Measurements from ENCODE around the gene DNASE1L1.
A peak's percentile ranks its signal among the peaks of the same experiment; 100 is the strongest.

DNASE1L1 gene

DNA sequence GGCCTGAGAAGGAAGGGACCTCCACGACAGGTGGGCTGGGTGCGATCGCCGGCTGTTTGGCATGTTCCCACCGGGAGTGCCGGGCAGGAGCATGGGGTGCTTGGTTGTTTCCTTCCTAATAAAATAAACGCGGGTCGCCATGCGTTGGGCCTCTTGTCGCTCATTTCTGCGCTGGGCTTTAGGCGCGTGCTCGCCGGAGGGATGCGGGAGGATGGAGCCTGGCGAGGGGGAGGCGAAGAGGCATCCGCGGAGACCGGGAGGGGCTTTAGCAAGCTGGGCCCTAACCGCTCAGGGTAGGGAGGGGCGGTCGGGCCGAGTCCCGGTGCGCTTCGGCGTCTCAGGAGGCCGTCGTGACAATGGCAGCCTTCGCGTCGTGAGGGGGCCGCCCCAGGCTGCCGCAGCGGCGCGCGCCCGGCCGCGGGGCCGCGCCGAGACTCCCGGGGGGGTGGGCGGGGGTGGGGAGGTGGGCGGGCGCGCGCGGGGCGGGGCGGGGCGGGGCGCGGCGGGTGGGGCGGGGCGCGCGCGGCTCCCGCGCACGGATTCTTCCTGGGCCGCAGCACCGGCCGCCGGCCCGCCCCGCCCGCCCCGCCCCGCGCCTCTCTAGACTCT lies 27.4 kb upstream of the DNASE1L1 start:
- DNase-seq (ENCODE audit: low spot score): peak; percentile 64

DNA sequence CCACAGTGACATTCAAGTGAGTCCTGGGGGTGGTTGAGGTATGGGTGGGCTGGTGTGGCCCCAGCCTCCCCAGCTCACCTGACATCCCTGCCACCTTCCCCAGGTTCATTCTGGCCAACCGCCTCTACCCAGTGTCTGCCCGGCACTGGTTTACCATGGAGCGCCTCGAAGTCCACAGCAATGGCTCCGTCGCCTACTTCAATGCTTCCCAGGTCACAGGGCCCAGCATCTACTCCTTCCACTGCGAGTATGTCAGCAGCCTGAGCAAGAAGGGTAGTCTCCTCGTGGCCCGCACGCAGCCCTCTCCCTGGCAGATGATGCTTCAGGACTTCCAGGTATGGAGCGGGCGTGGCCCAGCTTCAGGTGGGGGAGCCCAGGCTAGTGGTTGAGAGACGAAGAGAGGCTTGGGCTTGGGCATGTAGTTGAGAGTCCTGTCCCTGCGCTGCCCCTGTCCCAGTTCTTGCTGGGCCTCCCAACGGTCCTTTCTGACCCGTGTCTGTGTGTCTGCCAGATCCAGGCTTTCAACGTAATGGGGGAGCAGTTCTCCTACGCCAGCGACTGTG lies 26.2 kb upstream of the DNASE1L1 start:
- DNase-seq (ENCODE audit: low spot score): no peak

DNA sequence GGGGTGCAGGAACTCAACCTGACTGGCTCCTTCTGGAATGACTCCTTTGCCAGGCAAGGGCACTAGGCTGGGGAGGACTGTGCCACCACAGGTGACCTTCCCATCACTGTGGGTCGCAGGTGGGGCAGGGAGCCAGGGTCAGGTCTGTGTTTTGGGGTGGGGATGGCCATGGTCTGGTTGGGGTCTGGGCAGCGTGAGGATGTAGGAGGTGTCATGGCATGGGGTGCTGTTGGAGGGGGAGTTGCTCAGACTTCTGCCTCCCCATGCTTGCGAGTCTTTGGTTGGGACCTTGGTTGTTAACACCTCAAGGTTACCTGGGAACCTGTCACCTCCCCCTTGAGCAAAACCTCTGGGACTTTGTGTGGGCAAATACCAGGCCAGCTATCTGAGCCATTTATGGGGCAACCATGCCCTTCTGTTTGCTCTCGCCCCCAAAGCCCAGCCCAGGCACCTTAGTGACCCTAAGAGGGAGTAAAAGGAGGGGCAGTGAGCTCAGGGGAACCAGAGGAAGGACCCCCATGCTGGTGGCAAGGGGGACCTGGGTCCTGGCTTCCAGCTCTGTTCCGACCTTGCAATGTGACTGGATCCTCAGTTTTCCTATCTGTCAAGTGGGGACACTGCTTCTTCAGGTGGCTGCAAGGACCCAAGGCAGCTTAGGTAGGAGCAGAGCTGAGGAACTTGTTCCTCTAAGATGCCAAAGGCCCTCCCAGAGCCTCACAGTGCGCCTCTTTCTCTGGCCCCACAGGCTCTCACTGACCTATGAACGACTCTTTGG lies 25.5 kb upstream of the DNASE1L1 start:
- no peak for DNase-seq (ENCODE audit: low spot score)

DNA sequence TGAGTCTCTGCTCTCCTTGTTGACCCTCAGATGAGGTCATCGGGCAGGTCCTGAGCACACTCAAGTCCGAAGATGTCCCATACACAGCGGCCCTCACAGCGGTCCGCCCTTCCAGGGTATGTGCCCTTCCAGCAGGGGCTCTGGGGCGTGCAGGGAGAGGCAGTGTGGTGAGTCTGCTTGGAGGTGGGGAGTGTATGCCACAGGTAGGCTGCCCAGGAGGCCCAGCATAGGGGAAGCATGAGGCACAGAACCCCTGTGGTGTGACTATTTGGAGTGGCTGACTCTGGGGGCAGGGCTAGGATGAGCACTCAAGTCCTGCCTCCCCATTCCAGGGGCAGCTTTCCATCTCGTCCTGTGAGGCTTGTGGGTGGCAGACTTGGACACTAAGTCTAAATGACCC lies 24.6 kb upstream of the DNASE1L1 start:
- no peak for DNase-seq (ENCODE audit: low spot score)

DNA sequence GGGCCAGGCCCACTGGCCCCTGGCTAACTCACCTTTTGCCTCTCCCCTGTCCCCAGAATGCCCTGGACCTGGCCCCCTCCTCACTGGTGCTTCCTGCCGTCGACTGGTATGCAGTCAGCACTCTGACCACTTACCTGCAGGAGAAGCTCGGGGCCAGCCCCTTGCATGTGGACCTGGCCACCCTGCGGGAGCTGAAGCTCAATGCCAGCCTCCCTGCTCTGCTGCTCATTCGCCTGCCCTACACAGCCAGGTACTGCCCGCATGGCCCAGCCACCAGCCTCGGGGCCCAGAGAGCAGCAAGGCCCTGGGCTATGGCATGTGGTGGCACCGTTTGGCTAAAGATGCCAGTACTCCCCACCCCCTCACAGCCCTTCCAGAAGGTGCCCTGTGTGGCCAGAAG lies 23.2 kb upstream of the DNASE1L1 start:
- no peak for DNase-seq (ENCODE audit: low spot score)

DNA sequence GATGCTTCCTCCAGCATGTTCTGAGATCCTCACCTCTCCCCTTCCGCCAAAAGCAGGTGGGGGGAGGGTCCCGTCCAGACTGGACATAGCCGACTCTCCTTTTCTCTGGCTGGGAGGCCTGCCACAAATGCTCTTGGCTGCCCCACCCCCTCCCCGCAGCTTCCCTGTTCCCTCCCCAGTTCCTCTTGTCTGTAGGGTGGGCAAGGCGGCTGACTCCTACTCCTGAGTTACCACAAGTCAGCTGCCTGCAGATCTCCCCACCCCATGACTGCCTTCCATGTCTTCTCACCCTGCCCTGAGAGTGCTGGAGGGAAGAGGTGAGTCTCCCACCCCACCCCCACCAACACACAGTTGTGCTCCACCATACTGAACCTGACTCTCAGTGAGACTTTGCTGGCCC lies 22.3 kb upstream of the DNASE1L1 start:
- DNase-seq (ENCODE audit: low spot score): no peak

DNA sequence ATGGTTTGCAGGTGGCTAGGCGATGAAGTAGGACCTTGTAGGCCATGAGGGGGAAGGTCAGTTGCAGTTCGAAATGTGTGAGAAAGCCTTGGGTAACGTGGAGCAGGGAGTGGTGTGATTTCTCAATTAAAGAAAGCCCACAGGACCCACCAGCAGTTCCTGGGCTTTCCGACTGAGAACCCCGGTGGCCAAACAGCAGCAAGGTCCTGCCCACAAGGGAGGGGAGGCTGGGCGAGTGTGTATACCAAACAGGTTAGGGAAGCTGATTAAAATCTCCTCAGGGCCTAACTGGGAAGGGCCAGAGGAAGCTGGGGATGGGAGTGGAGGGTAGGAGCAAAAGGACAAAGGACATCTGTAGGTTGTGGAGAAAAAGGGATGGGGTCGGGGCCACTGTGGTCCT lies 21.9 kb upstream of the DNASE1L1 start:
- DNase-seq (ENCODE audit: low spot score): no peak

DNA sequence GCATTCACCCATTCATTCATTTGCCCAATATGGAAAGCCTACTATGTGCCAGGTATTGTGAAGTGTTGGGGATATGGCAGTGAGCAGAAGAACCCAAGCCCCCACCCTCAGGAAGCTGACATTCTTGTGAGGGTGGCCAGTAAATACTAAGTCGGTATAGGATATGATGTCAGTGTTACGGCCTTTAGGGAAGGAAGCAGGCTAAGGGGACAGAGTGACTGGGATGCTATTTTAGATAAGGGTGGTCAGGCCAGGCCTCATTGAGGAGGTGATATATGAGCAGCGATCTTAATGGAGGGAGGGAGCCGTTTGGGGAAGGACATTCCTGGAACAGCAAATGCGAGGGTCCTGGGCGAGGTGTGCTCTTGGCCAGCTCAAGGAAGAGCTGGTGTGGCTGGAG lies 21.4 kb upstream of the DNASE1L1 start:
- no peak for DNase-seq (ENCODE audit: low spot score)

DNA sequence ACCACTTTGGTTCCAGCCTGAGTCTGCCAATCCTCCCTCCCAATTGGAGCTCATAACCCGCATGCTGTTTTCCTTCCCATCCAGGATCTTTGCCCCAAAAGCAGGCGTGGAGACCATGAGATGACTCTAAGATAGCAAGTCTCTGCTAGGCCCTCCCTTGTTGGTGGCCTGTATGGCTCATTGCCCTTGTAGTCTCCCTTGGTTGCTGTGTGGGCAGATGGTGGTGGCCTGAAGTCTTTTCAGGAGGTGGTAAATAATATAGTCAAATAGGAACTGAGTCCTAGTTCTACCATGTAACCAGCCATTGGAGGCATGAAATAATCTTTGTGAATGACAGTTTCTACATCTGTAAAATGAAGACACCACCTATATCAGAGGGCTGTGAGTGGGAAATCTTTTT lies 20.7 kb upstream of the DNASE1L1 start:
- DNase-seq (ENCODE audit: low spot score): no peak

DNA sequence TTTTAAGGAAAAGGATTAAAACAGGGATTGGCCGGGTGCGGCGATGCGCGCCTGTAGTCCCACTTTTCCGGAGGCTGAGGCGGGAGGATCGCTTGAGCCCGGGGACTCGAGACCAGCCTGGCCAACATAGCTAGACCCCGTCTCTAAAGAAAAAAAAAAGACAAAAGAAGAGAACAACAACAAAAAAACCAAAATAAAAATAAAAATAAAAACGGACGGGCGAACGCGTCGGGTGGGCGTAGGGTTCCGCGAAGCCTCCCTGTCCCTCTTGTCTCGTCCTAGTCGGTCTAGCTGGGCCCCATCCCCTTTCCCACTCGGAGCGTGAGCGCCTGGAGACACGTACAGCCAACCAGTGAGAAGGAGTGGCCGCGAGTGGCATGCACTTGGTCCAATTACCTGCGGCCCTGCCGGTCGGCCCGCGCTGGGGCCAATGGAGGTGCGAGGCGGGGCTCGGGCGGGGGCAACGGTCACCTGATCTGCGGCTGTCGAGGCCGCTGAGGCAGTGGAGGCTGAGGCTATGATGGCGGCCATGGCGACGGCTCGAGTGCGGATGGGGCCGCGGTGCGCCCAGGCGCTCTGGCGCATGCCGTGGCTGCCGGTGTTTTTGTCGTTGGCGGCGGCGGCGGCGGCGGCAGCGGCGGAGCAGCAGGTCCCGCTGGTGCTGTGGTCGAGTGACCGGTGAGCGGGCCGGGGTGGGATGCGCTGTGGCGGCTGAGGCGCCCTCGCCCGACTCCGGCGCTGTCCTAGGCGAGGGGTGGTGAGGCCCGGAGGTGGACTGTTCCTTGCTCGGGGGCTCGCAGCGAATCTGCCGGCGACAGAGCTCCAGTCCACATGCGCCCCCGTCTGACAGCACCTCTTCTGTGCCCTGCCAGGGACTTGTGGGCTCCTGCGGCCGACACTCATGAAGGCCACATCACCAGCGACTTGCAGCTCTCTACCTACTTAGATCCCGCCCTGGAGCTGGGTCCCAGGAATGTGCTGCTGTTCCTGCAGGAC lies 19.4 kb upstream of the DNASE1L1 start, which contains the start of gene ATP6AP1:
ATP6AP1 (plus strand) TSS at position 502 of the 996 bp plus-strand sequence; CDS start at position 518, 16 bp downstream.
- DNase-seq (ENCODE audit: low spot score): peak; percentile 91

DNA sequence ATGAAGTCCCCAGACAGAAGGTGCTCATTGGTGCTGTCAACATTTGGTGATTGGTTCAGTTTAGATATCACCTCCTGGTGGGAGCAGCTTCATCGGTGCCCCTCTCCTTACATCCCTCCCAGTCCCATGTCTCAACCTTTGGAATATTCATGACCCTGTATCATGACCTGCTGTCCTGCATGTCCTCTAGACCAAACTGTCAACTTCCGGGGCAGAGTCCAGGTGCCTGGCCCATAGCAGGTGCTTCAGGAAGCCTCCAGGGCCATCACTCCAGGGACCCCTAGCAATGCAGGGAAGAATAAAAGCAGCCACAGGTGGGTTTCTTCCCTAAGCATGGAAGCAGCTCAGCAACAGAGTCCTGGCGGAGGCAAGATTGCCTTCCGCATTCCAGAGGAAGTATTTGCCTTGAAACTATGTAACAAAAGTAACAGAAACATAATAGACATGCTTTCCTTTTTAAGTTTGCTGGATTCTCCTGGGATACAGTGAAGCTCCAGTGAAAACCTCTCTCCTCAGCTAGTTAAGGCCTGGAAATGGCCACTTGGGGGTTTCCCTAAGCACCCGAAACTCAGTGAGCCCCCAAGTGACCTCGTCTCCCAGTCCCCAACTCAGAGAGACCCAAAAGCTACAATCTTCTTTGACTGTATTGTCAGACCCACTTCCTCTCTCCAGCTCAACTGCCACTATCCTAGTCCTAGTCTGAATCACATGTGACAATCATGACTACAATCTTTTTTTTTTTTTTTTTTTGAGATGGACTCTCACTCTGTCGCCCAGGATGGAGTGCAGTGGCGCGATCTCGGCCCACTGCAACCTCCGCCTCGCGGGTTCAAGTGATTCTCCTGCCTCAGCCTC lies 18.1 kb upstream of the DNASE1L1 start:
- no peak for DNase-seq (ENCODE audit: low spot score)

DNA sequence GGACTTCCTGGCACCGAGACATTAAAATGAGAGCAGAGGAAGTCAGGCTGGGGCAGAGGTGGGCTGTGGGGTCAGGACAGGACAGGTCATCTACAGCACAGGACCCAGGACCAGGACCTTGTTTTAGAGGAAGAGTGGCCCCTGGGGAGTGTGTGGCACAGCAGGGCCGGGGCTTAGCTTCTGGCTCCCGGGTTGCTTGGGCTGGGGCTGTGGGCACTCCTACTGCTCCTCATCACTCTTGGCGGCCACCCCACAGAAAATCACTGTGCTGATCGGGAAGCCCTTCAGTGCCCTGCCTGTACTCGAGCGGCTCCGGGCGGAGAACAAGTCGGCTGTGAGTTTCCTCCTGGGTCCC lies 11.3 kb upstream of the DNASE1L1 start:
- DNase-seq (ENCODE audit: low spot score): no peak

DNA sequence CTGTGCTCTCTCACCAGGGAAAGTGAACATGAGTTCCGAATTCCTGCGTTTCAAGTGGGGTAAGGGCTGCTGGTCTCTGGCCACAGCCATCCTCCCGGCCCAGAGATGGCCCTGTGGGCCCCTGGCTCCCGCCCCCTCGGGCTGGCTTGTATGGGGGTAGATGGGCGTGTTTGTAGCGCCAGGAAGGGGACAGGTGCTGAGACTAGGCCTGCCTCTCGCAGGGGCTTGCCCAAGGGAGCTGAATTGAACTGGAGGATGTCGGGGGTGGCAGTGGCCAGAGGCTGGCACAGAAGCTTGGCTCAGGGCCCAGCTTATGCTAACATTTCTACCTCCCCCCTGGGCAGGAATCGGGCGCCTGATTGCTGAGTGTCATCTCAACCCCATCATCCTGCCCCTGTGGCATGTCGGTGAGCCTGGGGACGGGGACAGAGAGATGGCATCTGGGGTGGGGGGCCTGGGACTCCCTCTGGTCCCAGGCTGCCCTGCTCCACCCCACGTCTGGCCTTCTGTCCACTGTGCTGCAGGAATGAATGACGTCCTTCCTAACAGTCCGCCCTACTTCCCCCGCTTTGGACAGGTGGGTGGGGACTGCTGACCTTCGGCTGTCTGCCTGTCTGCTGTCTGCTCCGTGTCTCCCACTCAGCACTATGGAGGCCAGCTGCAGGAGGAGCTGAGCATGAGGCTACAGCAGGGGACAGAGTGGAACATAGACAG lies 10.8 kb upstream of the DNASE1L1 start:
- DNase-seq (ENCODE audit: low spot score): no peak

DNA sequence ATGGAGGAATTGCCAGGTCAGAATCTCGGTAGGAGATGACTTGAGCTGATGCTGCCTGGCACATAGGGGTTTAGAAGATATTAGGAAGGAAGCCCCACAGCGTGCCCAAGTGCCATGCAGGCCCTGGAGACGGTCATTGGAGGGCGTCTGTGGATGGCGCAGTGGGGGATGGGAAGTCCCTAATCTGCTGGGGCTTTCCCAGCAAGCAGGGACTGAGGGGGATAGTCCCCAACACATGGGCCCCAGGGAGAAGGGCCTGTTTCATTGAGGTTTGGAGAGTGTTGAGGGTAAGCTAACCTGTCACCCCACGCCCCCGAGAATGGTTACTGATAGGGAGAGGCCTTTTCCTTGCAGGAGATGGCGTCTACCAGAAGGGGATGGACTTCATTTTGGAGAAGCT lies 10.1 kb upstream of the DNASE1L1 start:
- no peak for DNase-seq (ENCODE audit: low spot score)

DNA sequence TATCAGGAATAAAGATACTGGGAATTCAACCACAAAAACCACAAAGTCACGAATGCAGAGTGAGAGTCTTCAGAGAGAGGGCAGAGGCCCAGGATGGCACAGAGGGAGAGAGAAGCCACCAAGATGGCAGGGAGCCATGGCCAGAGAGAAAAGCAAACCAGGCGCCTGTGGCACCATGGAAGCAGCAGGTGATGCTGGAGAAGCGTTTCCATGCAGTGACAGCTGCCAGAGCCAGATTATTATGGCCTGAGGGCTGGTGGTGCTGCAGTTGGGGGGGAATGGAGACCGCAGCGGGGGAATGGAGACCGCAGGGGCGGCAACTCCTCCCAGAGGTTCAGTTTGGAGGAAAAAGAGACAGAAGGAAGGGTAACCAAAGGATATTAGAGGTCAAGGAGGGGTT lies 8.1 kb upstream of the DNASE1L1 start:
- no peak for DNase-seq (ENCODE audit: low spot score)

DNA sequence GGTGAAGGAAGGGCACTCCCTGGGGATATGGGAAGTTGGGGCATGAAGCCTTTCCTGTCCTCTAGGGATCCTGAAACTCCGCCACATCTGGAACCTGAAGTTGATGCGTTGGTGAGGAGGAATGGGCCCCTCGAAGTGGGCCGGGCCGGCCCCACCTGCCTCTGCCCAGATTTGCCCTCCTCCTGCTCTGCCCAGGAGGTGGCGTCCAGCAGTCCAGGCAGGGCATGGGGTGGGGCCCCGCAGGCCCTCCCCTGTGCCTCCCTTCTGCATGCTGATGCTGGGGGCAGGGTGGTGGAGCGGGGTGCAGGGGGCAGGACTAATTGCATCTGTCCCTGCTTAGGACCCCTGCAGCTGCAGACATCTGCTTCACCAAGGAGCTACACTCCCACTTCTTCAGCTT lies 4.1 kb upstream of the DNASE1L1 start:
- DNase-seq (ENCODE audit: low spot score): no peak

DNA sequence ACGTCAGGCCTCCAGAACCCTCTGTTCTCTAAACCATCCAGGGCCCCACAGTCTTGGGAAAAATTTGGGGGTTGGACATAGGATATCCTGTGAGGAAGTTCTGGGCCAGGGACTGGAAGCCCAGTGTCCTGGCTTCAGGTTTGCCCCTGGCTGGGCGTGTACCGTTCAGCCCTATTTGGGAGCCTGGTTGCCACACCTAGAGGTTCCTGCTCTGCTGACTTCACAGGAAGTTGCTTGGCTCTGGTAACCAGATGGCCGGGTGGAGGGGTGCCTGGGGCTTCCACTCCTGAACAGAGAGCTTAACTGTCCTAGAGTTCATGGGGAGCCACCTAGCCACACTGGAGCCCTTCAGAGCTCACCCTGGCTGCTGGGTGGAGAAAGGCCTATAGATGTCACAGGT lies 3.4 kb upstream of the DNASE1L1 start:
- no peak for DNase-seq (ENCODE audit: low spot score)

DNA sequence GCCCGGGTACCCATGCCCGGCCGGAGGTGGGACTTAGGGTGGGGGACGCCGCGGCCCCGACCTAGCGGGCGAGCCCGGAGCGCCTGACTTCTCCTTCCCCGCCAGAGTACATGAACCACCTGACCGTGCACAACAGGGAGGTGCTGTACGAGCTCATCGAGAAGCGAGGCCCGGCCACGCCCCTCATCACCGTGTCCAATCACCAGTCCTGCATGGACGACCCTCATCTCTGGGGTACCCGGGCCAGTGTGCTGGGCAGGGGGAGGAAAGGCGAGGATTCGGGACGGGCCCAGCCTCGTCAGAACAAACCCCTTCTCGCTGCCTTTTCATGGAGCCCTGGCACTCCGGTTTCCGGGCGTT lies 2.9 kb upstream of the DNASE1L1 start:
- DNase-seq (ENCODE audit: low spot score): peak; percentile 68

DNA sequence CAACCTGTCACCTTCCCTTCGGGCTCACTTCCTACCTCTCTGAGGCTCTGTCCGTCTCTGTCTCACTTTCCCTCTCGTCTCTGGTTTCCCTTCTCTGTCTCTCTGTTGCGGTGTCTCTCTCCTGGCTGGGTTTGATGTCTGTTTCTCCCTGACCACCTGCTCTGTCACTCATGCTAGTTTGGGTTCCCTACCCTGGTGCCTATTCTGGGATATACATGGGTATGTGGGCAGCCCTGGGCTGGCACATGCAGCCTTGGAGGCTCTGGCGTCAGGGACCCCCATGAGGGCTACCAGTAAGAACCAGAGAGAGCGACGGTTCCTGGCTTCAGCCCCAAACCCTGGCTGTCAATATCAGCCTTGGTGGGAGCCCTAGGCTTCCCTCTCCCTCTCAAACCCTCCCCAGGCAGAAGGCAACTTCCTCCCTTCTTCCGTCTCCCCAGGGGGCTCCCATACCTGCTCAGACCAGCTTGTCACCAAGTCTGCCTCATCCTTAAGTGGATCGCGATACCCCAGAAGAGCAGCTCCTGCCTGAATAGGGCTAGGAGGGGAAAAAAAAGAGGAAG lies 314 bp downstream of the DNASE1L1 start:
- no peak for DNase-seq (ENCODE audit: low spot score)

DNA sequence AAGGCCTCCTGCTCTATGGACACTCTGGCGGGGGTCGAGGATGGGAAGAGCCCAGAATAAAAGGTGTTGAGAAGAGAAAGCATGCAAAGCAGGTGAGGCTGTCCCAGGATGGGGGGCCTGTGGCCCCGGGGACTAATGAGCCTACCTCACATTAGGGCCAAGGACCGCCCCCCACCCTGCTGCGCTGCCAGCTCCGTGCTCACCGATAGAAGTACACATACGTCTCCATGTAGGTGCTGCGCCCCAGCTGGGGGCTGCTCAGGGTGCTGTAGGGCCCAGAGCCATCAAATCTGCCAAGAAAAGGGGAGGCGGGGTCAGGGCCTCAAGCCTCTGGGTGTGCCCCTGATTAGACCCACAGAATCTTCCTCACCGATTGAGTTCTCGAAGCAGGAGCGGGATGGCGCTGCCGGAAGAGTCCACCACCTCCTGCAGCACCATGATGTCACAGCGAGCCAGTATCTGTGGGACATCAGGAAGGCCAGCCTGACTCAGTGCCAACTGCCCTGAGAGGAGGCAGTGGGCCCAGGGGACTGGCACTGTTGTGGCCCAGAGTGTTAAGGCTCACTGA lies 4.3 kb downstream of the DNASE1L1 start:
- DNase-seq (ENCODE audit: low spot score): no peak

Data from ecto neural progenitor cell (in vitro differentiated cells).